Measurements from ENCODE around the gene THOC6. TPM values are rescaled to one million over a fixed set of nuclear protein-coding genes. Genes with fewer than 3 reads are reported as not detected.
"Not testable (repeated sequence)": the region's sequence is repeated elsewhere in the genome, so short reads cannot be mapped to it uniquely, and the experiment has no call there.

The THOC6 gene
- total RNA-seq, 1 donor from 2014 or later, result 27.4 TPM

GRCh38 chr16:3073448-3073847 lies 49.6 kb downstream of the THOC6 start:
- TF ChIP-seq, protein P1, sequence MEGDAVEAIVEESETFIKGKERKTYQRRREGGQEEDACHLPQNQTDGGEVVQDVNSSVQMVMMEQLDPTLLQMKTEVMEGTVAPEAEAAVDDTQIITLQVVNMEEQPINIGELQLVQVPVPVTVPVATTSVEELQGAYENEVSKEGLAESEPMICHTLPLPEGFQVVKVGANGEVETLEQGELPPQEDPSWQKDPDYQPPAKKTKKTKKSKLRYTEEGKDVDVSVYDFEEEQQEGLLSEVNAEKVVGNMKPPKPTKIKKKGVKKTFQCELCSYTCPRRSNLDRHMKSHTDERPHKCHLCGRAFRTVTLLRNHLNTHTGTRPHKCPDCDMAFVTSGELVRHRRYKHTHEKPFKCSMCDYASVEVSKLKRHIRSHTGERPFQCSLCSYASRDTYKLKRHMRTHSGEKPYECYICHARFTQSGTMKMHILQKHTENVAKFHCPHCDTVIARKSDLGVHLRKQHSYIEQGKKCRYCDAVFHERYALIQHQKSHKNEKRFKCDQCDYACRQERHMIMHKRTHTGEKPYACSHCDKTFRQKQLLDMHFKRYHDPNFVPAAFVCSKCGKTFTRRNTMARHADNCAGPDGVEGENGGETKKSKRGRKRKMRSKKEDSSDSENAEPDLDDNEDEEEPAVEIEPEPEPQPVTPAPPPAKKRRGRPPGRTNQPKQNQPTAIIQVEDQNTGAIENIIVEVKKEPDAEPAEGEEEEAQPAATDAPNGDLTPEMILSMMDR (IDR thresholded peaks at IDR 0.05), result no peak
- H3K36me3 Mint-ChIP-seq (ENCODE audit: low read depth), result peaks cover 2% of the 10 kb centered on the region

DNA sequence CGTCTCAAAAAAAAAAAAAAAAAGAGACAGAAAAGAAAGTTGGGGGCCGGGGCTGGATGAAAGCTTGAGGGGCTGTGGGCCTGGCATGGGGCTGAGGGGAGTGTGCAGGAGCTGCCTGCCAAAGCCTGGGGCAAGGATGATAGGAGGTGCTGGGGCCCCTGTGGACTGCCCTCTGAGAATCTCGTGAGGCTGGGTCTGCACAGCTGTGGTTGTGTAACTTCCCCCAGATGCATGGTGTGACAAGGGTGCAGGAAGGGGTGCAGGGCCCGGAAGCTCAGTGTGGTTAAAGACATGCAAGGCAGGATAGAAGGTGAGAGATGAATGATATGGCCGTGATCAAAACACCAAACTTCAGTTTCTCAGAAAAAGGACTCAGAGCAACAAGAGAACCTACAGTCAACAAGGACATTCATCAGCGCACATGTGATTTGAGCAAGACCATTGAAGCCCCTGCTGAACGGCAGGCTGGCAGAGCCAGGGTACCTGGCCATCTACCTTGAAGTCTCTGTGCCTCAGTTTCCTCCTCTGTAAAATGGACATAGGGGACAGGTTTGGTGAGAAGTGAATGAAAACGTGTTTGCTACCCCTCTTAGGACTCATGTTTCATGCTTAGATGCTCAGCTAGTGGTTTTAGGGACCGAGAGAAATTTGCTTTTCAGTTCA lies 51.2 kb downstream of the THOC6 start:
- Mint-ChIP-seq H3K27me3 (ENCODE audit: low read depth) (peaks cover 44% of the 10 kb centered on the region), H3K4me3 (ENCODE audit: unreplicated experiment) (no peak overlapping the region), H3K9me3 (ENCODE audit: low read depth) (no peaks in the 10 kb centered on the region), H3K4me1 (ENCODE audit: low read depth) (no peaks in the 10 kb centered on the region), H3K36me3 (ENCODE audit: low read depth) (peaks cover 2% of the 10 kb centered on the region), H3K27ac (ENCODE audit: unreplicated experiment) (no peak overlapping the region)
- DNase-seq (ENCODE audit: low spot score), result no peak
- TF ChIP-seq, protein P1 (IDR thresholded peaks at IDR 0.05), result no peak

More at GRCh38 chr16:3073448-3073847, 49.6 kb downstream of the THOC6 start:
- Mint-ChIP-seq H3K4me1 (ENCODE audit: low read depth) (no peaks in the 10 kb centered on the region), H3K27me3 (ENCODE audit: low read depth) (peaks cover 34% of the 10 kb centered on the region), H3K9me3 (ENCODE audit: low read depth) (no peaks in the 10 kb centered on the region), H3K27ac (ENCODE audit: unreplicated experiment) (no peak overlapping the region), H3K4me3 (ENCODE audit: unreplicated experiment) (no peak overlapping the region)
- DNase-seq (ENCODE audit: low spot score), result no peak

DNA sequence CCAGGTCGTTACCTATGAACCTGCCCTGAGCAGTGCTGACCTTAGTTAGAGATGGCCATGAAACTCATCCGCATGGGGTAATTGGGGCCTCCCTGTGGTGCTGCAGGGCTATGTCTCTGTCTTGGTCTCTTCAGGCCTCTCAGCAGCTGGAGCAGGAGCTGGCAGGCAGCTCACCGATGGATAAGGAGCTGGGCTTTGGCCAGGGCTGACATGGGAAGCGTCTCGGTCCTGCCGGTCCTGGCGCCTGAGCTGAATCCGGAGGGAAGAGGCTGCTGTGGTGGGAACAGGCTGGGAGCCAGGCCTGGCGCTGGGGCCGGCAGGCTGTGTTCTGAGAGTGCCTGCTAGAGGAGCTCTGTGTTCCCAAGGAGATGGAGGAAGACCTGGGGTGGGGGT lies 51.7 kb downstream of the THOC6 start:
- Mint-ChIP-seq H3K4me1 (ENCODE audit: low read depth) (no peaks in the 10 kb centered on the region), H3K4me3 (ENCODE audit: unreplicated experiment) (no peak overlapping the region), H3K27ac (ENCODE audit: unreplicated experiment) (no peak overlapping the region), H3K36me3 (ENCODE audit: low read depth) (peaks cover 2% of the 10 kb centered on the region), H3K27me3 (ENCODE audit: low read depth) (peaks cover 45% of the 10 kb centered on the region), H3K9me3 (ENCODE audit: low read depth) (no peaks in the 10 kb centered on the region)
- TF ChIP-seq, protein P1 (IDR thresholded peaks at IDR 0.05), result no peak
- DNase-seq (ENCODE audit: low spot score), result no peak

GRCh38 chr16:3075946-3076345 lies 52.1 kb downstream of the THOC6 start:
- DNase-seq (ENCODE audit: low spot score); H3K4me1 Mint-ChIP-seq (ENCODE audit: low read depth); H3K36me3 Mint-ChIP-seq (ENCODE audit: low read depth); H3K4me3 Mint-ChIP-seq (ENCODE audit: unreplicated experiment); H3K9me3 Mint-ChIP-seq (ENCODE audit: low read depth); H3K27ac Mint-ChIP-seq (ENCODE audit: unreplicated experiment): not testable (repeated sequence)
- H3K27me3 Mint-ChIP-seq (ENCODE audit: low read depth), result peaks cover 47% of the 10 kb centered on the region

- Mint-ChIP-seq H3K4me1 (ENCODE audit: low read depth) (no peaks in the 10 kb centered on the region), H3K27ac (ENCODE audit: unreplicated experiment) (no peak overlapping the region), H3K36me3 (ENCODE audit: low read depth) (peaks cover 1% of the 10 kb centered on the region), H3K27me3 (ENCODE audit: low read depth) (peaks cover 47% of the 10 kb centered on the region), H3K4me3 (ENCODE audit: unreplicated experiment) (no peak overlapping the region), H3K9me3 (ENCODE audit: low read depth) (no peaks in the 10 kb centered on the region)
- TF ChIP-seq, protein P1 (IDR thresholded peaks at IDR 0.05), result no peak
- DNase-seq (ENCODE audit: low spot score), result no peak
Observed at GRCh38 chr16:3076577-3076976, 52.7 kb downstream of the THOC6 start.

Other genes with a start within 250 kb of the THOC6 start
- 205 to 231 TPM (median 225 TPM) in 3 replicates for gene ELOB, start 246.8 kb upstream of the THOC6 start, total RNA-seq
- gene PRSS33, start 236.5 kb upstream of the THOC6 start, total RNA-seq, result not detected in 3 replicates
- not detected in 3 replicates for gene PRSS41, start 225.6 kb upstream of the THOC6 start, total RNA-seq
- gene PRSS21, start 206.8 kb upstream of the THOC6 start, total RNA-seq, result not detected in 3 replicates
- 2.1 to 2.6 TPM in 2 of 3 replicates, not detected in the other for gene ZG16B, start 193.7 kb upstream of the THOC6 start, total RNA-seq
- not detected in 3 replicates for gene PRSS22, start 165.9 kb upstream of the THOC6 start, total RNA-seq
- 33.4 to 43.1 TPM (median 34.7 TPM) in 3 replicates for gene FLYWCH2, start 140.8 kb upstream of the THOC6 start, total RNA-seq
- gene FLYWCH1, start 112.1 kb upstream of the THOC6 start, total RNA-seq, result 36.1 to 47.1 TPM (median 38.6 TPM) in 3 replicates
- not detected in 3 replicates for gene KREMEN2, start 59.8 kb upstream of the THOC6 start, total RNA-seq
- gene PAQR4, start 54.7 kb upstream of the THOC6 start, total RNA-seq, result 8.2 to 15.9 TPM (median 9.5 TPM) in 3 replicates
- 6.2 to 23.2 TPM (median 7.2 TPM) in 3 replicates for gene PKMYT1, start 43.6 kb upstream of the THOC6 start, total RNA-seq
- not detected in 3 replicates for gene CLDN9, start 11.1 kb upstream of the THOC6 start, total RNA-seq
- 0.27 to 0.69 TPM in 2 of 3 replicates, not detected in the other for gene CLDN6, start 5.9 kb upstream of the THOC6 start, total RNA-seq
- 156 to 177 TPM (median 165 TPM) in 3 replicates for gene TNFRSF12A, start 3.7 kb upstream of the THOC6 start, total RNA-seq
- 74.0 to 101 TPM (median 79.3 TPM) in 3 replicates for gene HCFC1R1, start 93 bp upstream of the THOC6 start, total RNA-seq
- gene BICDL2, start 12.9 kb downstream of the THOC6 start, total RNA-seq, result not detected in 3 replicates
- 0.34 TPM in 1 of 3 replicates, not detected in the others for gene MMP25, start 22.5 kb downstream of the THOC6 start, total RNA-seq
- 7.3 to 21.0 TPM (median 17.8 TPM) in 3 replicates for gene IL32, start 41.6 kb downstream of the THOC6 start, total RNA-seq
- not detected in 3 replicates for gene ZSCAN10, start 75.3 kb downstream of the THOC6 start, total RNA-seq
- 12.9 to 13.7 TPM (median 13.2 TPM) in 3 replicates for gene ZNF205, start 88.6 kb downstream of the THOC6 start, total RNA-seq
- gene ZNF213, start 111.0 kb downstream of the THOC6 start, total RNA-seq, result 10.6 to 13.0 TPM (median 10.8 TPM) in 3 replicates
- gene OR1F1, start 164.2 kb downstream of the THOC6 start, total RNA-seq, result 0.37 to 0.38 TPM in 2 of 3 replicates, not detected in the other
- 6.6 to 7.8 TPM (median 7.6 TPM) in 3 replicates for gene ZNF200, start 211.1 kb downstream of the THOC6 start, total RNA-seq
- not detected in 3 replicates for gene MEFV, start 232.6 kb downstream of the THOC6 start, total RNA-seq

Data from chondrocyte (in vitro differentiated cells).